ENCODE results near the gene LDLRAD4.

The LDLRAD4 gene

GRCh38 chr18:13253786-13254688, 35.5 kb downstream of the LDLRAD4 start:
- Histone ChIP-seq H3K4me3 (replicated peaks; ENCODE audit: insufficient read depth, low read length) (no peak overlapping the region), H3K27ac (replicated peaks) (no peak overlapping the region), H3K27me3 (ENCODE audit: insufficient read depth, poor library complexity, severe bottlenecking) (peaks cover 7% of the 10 kb centered on the region)
- DNase-seq (ENCODE audit: low read depth in 1 of 2, low spot score in 1 of 2), result no peak
- no peak for TF ChIP-seq GABPA (IDR thresholded peaks at IDR 0.05; ENCODE audit: low read depth)
- TF ChIP-seq SPI1 (IDR thresholded peaks at IDR 0.05; ENCODE audit: borderline replicate concordance, low read depth), result no peak
- no peak for TF ChIP-seq CTCF (IDR thresholded peaks at IDR 0.05; ENCODE audit: insufficient read depth, low read length)
- no peak for TF ChIP-seq POLR2AphosphoS5 (IDR thresholded peaks at IDR 0.05; ENCODE audit: low read depth)
- no peak for TF ChIP-seq REST (IDR thresholded peaks at IDR 0.05; ENCODE audit: insufficient replicate concordance, low read depth)

GRCh38 chr18:13254971-13255927, 36.7 kb downstream of the LDLRAD4 start:
- no peak for DNase-seq (ENCODE audit: low read depth in 1 of 2, low spot score in 1 of 2)

GRCh38 chr18:13256444-13257305, 38.1 kb downstream of the LDLRAD4 start:
- no peaks in the 10 kb centered on the region for H3K27me3 ChIP-seq (ENCODE audit: insufficient read depth, poor library complexity, severe bottlenecking)
- no peak for DNase-seq (ENCODE audit: low read depth in 1 of 2, low spot score in 1 of 2)
- TF ChIP-seq GABPA (IDR thresholded peaks at IDR 0.05; ENCODE audit: low read depth), result no peak
- TF ChIP-seq CTCF (IDR thresholded peaks at IDR 0.05; ENCODE audit: insufficient read depth, low read length), result no peak
- TF ChIP-seq POLR2AphosphoS5 (IDR thresholded peaks at IDR 0.05; ENCODE audit: low read depth), result no peak
- no peak for TF ChIP-seq SPI1 (IDR thresholded peaks at IDR 0.05; ENCODE audit: borderline replicate concordance, low read depth)
- no peak for TF ChIP-seq REST (IDR thresholded peaks at IDR 0.05; ENCODE audit: insufficient replicate concordance, low read depth)

More at GRCh38 chr18:13254971-13255927, 36.7 kb downstream of the LDLRAD4 start:
- no peaks in the 10 kb centered on the region for H3K27me3 ChIP-seq (ENCODE audit: insufficient read depth, poor library complexity, severe bottlenecking)
- no peak for TF ChIP-seq POLR2AphosphoS5 (IDR thresholded peaks at IDR 0.05; ENCODE audit: low read depth)
- TF ChIP-seq SPI1 (IDR thresholded peaks at IDR 0.05; ENCODE audit: borderline replicate concordance, low read depth), result no peak
- no peak for TF ChIP-seq REST (IDR thresholded peaks at IDR 0.05; ENCODE audit: insufficient replicate concordance, low read depth)
- no peak overlapping the region for H3K27ac ChIP-seq (replicated peaks)
- no peak overlapping the region for H3K4me3 ChIP-seq (replicated peaks; ENCODE audit: insufficient read depth, low read length)

More at GRCh38 chr18:13256444-13257305, 38.1 kb downstream of the LDLRAD4 start:
- Histone ChIP-seq H3K4me3 (replicated peaks; ENCODE audit: insufficient read depth, low read length) (no peak overlapping the region), H3K27ac (replicated peaks) (no peak overlapping the region)

Measured in HL-60 (cell line).